ACC112 (cell line): Measurements from ENCODE around the gene KCNQ1OT1.
A peak's percentile ranks its signal among the peaks of the same experiment; 100 is the strongest.

Source experiments
- H2AFZ ChIP-seq: fragments of 200-600 bp; sonication (generic); one replicate; pipeline ENCODE4 v1.6.0; 2017; ENCODE audit warnings: antibody characterized with exemption, low read length; ENCODE audit not compliant: unreplicated experiment
- H3K27ac ChIP-seq: fragments of 200-600 bp; sonication (generic); 2 replicates; pipeline ENCODE4 v1.5.1; 2014; ENCODE audit warnings: low read depth, mild to moderate bottlenecking, antibody characterized with exemption, low read length, moderate library complexity
- H3K27me3 ChIP-seq: fragments of 200-600 bp; sonication (generic); 2 replicates; pipeline ENCODE4 v1.6.1; 2014; ENCODE audit warnings: mild to moderate bottlenecking, antibody characterized with exemption, low read length, moderate library complexity, mixed read lengths; ENCODE audit not compliant: insufficient read depth
- H3K36me3 ChIP-seq: fragments of 200-600 bp; sonication (generic); 2 replicates; pipeline ENCODE4 v1.6.1; 2016; ENCODE audit warnings: mild to moderate bottlenecking, antibody characterized with exemption, low read length, moderate library complexity, mixed read lengths; ENCODE audit not compliant: insufficient read depth
- H3K4me1 ChIP-seq: fragments of 200-600 bp; sonication (generic); one replicate; pipeline ENCODE4 v1.6.1; 2016; ENCODE audit warnings: low read length, mixed read lengths; ENCODE audit not compliant: insufficient read depth, unreplicated experiment, control insufficient read depth
- H3K4me3 ChIP-seq: fragments of 200-600 bp; sonication (generic); 2 replicates; pipeline ENCODE4 v1.5.1; 2014; ENCODE audit warnings: mild to moderate bottlenecking, low read depth, low read length
- H3K79me2 ChIP-seq: fragments of 200-600 bp; sonication (generic); one replicate; pipeline ENCODE4 v1.6.0; 2016; ENCODE audit warnings: low read length; ENCODE audit not compliant: control insufficient read depth, unreplicated experiment, insufficient read depth

The KCNQ1OT1 gene

GRCh38 chr11:2700415-2701211 lies 819 bp upstream of the KCNQ1OT1 start:
- peak overlapping the region; percentile 52 for H3K27ac ChIP-seq
- H3K4me1 ChIP-seq: peaks cover 21% of the 10 kb centered on the region
- H3K36me3 ChIP-seq: no peaks in the 10 kb centered on the region
- peak overlapping the region; percentile 10 for H2AFZ ChIP-seq
- peak overlapping the region; percentile 86 for H3K4me3 ChIP-seq
- H3K79me2 ChIP-seq: peaks cover 42% of the 10 kb centered on the region
- H3K27me3 ChIP-seq: no peaks in the 10 kb centered on the region

GRCh38 chr11:2699185-2699530 lies 636 bp downstream of the KCNQ1OT1 start:
- Histone ChIP-seq H3K4me1 (peaks cover 21% of the 10 kb centered on the region), H3K79me2 (peaks cover 57% of the 10 kb centered on the region), H3K27me3 (no peaks in the 10 kb centered on the region), H3K36me3 (no peaks in the 10 kb centered on the region), H2AFZ (no peak overlapping the region), H3K4me3 (peak overlapping the region; percentile 86), H3K27ac (no peak overlapping the region)

- Histone ChIP-seq H2AFZ (no peak overlapping the region), H3K36me3 (no peaks in the 10 kb centered on the region), H3K27me3 (no peaks in the 10 kb centered on the region), H3K79me2 (peaks cover 63% of the 10 kb centered on the region), H3K27ac (no peak overlapping the region), H3K4me3 (peak overlapping the region; percentile 86), H3K4me1 (peaks cover 19% of the 10 kb centered on the region)
These were observed 1.2 kb downstream of the KCNQ1OT1 start for GRCh38 chr11:2698386-2699184.

GRCh38 chr11:2697866-2698265 lies 1.9 kb downstream of the KCNQ1OT1 start:
- peak overlapping the region; percentile 86 for H3K4me3 ChIP-seq
- no peaks in the 10 kb centered on the region for H3K27me3 ChIP-seq
- H3K27ac ChIP-seq: no peak overlapping the region
- H3K4me1 ChIP-seq: peaks cover 16% of the 10 kb centered on the region
- no peak overlapping the region for H2AFZ ChIP-seq
- no peaks in the 10 kb centered on the region for H3K36me3 ChIP-seq
- peaks cover 70% of the 10 kb centered on the region for H3K79me2 ChIP-seq

DNA sequence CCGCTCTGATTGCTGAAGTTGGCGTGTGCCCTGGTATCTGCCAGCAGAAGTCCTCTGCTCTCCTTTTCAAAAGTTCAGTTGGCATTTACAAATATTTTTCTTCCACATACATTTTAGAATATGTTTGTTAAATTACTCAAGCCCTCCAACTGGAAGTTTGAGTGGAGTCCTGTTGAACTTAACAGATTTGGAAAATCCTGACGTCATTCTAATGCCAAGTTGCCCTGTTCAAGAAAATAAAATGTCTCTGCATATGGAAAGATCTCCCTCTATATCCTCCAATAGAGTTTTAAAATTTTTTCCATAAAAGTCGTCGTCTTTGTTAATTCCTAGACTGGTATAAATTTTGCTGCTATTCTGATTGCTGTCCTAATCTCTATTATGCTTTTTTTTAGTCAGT lies 3.3 kb downstream of the KCNQ1OT1 start:
- Histone ChIP-seq H3K79me2 (peaks cover 82% of the 10 kb centered on the region), H3K4me1 (peaks cover 16% of the 10 kb centered on the region), H3K4me3 (peak overlapping the region; percentile 86), H3K27me3 (no peaks in the 10 kb centered on the region), H2AFZ (no peak overlapping the region), H3K36me3 (no peaks in the 10 kb centered on the region), H3K27ac (no peak overlapping the region)

GRCh38 chr11:2694995-2695939 lies 4.5 kb downstream of the KCNQ1OT1 start:
- no peak overlapping the region for H3K27ac ChIP-seq
- no peaks in the 10 kb centered on the region for H3K27me3 ChIP-seq
- peaks cover 16% of the 10 kb centered on the region for H3K4me1 ChIP-seq
- no peak overlapping the region for H2AFZ ChIP-seq
- H3K4me3 ChIP-seq: no peak overlapping the region
- no peaks in the 10 kb centered on the region for H3K36me3 ChIP-seq
- peaks cover 89% of the 10 kb centered on the region for H3K79me2 ChIP-seq

DNA sequence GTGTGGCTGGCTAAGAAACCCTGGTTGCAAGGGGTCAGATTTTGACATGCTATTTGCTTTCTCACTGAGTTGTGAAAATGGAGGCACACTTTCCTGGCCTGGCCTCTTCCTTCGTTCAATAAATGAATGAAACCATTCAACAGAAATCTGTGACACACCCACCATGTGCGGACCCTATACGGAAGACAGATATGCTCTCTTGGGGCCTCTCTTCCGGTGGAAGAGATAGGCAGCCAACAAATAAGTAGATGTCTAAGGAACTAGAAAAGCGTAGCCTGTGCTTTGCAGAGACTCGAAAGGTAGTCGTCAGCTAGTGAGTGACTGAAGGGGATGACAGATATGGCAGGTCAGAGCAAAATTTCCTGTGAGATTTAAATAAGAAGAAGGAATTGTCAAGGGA lies 5.3 kb downstream of the KCNQ1OT1 start:
- H3K4me1 ChIP-seq: peaks cover 16% of the 10 kb centered on the region
- H3K27me3 ChIP-seq: no peaks in the 10 kb centered on the region
- H3K79me2 ChIP-seq: peaks cover 92% of the 10 kb centered on the region
- no peaks in the 10 kb centered on the region for H3K36me3 ChIP-seq
- H3K27ac ChIP-seq: no peak overlapping the region
- no peak overlapping the region for H3K4me3 ChIP-seq
- H2AFZ ChIP-seq: no peak overlapping the region

DNA sequence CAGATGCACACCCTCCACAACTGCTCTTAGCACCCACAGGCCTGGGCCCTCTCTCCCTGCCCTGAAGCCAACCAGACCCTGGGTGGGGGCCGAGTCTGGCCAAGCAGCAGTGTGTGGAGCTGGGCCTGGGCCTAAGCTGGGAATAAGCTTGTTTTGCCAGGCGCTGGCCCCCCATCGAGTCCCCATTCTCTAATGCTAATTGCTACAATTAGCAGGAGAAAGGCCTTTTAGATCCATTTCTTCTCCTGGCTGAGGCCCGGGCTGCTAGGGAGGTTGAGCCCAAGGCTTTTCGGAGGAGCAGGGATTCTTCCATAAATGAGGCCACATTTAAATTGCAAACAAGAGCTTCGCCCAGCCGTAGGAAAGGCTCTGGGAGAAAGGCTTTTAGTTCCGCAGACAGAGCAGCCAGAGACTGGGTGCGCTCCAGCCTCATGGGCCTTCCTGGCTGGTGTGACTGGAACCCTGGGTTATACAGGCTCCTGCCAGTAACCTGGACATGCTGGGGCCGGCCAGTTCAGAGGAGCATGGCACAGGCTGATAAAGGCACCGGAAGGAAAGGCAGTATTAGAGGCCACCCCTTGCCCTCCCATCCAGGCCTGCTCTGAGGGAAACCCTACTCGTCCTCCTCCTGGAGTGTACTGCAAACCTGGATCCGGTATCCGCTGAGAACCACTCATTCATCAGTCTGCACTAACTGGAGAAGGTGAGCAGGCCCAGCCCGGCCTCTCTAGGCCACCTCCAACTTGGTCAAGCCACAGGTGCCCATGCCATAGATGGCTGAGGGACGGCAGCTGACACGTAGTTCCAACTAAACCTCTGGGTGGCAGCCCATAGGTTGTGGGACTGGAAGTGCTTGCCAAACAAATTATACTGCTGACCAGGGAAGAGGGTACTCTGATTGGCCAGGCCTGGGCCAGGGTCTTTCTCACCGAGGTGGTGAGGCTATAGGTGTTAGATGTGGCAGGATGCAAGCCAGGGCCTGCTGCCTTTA lies 6.2 kb downstream of the KCNQ1OT1 start:
- Histone ChIP-seq H2AFZ (no peak overlapping the region), H3K27me3 (no peaks in the 10 kb centered on the region), H3K79me2 (peaks cover 92% of the 10 kb centered on the region), H3K4me3 (no peak overlapping the region), H3K36me3 (no peaks in the 10 kb centered on the region), H3K27ac (no peak overlapping the region), H3K4me1 (peaks cover 16% of the 10 kb centered on the region)

- Histone ChIP-seq H3K79me2 (peaks cover 84% of the 10 kb centered on the region), H3K4me1 (peaks cover 13% of the 10 kb centered on the region), H3K27ac (no peak overlapping the region), H3K36me3 (no peaks in the 10 kb centered on the region), H3K4me3 (no peak overlapping the region), H3K27me3 (no peaks in the 10 kb centered on the region), H2AFZ (no peak overlapping the region)
These were observed 7.6 kb downstream of the KCNQ1OT1 start for GRCh38 chr11:2691991-2692875.
